PC-9 (cell line): ENCODE results near the gene PIK3C2G.

Experiments used
- CTCF ChIP-seq: fragments of 200-600 bp; sonication (generic); conservative IDR thresholded peaks from 2 replicates; pipeline ENCODE4 v1.6.1; 2017; ENCODE audit warnings: mixed run types, antibody characterized with exemption, mild to moderate bottlenecking, moderate library complexity
- EZH2 ChIP-seq: fragments of 200-600 bp; sonication (generic); IDR thresholded peaks from 2 replicates; pipeline ENCODE4 v1.8.0; 2017; ENCODE audit warnings: antibody characterized with exemption, low read depth

DNA sequence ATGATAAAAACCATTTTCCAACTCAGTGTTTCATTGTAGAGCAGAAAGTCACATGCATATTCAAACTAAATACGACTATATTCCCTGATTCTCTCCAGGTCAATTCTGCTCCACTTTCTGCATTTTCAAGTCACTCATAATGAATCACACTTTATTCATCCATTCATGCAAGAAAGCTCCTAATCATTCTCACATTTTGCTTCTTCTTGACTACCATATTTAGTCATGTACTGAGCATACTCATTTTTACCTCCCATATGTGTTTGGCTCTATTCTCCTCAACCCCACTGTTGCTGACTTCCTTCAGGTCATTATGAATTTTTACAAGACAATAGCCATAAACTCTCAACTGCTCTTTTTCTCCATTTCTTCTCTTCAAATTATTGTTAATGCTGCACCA is 43.4 kb upstream of the PIK3C2G start:
- no peak for TF ChIP-seq CTCF
- TF ChIP-seq EZH2, result no peak
